Stimulated activated effector memory CD8-positive, alpha-beta T cell treated with anti-CD3 and anti-CD28 coated beads, Interleukin-12 subunit alpha, Interleukin-12 subunit beta, amount 100 ng/mL, for 72 hours (primary cell): ENCODE measurements around the gene CHMP6.
A peak's percentile ranks its signal among the peaks of the same experiment; 100 is the strongest.

Source experiments
- ATAC-seq: fragments of 150-1000 bp; cut with Tn5 transposase; 2 replicates; pipeline ENCODE4 v1.10.0; 2021
- DNase-seq, 2 donors: peaks; one replicate each; pipeline ENCODE4 v3.0.0; 2021 to 2022; ENCODE audit warnings: low spot score in 2 of 2
- H3K27ac Mint-ChIP-seq: one replicate; pipeline ENCODE4 v1.8.0; 2022; ENCODE audit warnings: mild to moderate bottlenecking, mixed read lengths
- H3K36me3 Mint-ChIP-seq: one replicate; pipeline ENCODE4 v1.8.0; 2022; ENCODE audit warnings: mild to moderate bottlenecking, mixed read lengths
- H3K4me1 Mint-ChIP-seq: one replicate; pipeline ENCODE4 v1.8.0; 2022; ENCODE audit warnings: mixed read lengths
- H3K4me3 Mint-ChIP-seq: one replicate; pipeline ENCODE4 v1.8.0; 2022; ENCODE audit warnings: mild to moderate bottlenecking, mixed read lengths
- H3K9me3 Mint-ChIP-seq: one replicate; pipeline ENCODE4 v1.8.0; 2022; ENCODE audit warnings: mixed read lengths

Gene CHMP6

GRCh38 chr17:81043725-81044427 is 52.2 kb downstream of the CHMP6 start:
- Mint-ChIP-seq H3K36me3 (no peaks in the 10 kb centered on the region), H3K27ac (no peak overlapping the region), H3K4me1 (peaks cover 4% of the 10 kb centered on the region), H3K4me3 (no peak overlapping the region), H3K9me3 (no peaks in the 10 kb centered on the region)
- no peak for DNase-seq
- ATAC-seq: no peak

GRCh38 chr17:81044428-81044763 is 52.8 kb downstream of the CHMP6 start:
- ATAC-seq (no peak), DNase-seq (no peak)
- Mint-ChIP-seq H3K4me1 (peaks cover 9% of the 10 kb centered on the region), H3K27ac (no peak overlapping the region), H3K4me3 (no peak overlapping the region), H3K36me3 (no peaks in the 10 kb centered on the region), H3K9me3 (no peaks in the 10 kb centered on the region)

DNA sequence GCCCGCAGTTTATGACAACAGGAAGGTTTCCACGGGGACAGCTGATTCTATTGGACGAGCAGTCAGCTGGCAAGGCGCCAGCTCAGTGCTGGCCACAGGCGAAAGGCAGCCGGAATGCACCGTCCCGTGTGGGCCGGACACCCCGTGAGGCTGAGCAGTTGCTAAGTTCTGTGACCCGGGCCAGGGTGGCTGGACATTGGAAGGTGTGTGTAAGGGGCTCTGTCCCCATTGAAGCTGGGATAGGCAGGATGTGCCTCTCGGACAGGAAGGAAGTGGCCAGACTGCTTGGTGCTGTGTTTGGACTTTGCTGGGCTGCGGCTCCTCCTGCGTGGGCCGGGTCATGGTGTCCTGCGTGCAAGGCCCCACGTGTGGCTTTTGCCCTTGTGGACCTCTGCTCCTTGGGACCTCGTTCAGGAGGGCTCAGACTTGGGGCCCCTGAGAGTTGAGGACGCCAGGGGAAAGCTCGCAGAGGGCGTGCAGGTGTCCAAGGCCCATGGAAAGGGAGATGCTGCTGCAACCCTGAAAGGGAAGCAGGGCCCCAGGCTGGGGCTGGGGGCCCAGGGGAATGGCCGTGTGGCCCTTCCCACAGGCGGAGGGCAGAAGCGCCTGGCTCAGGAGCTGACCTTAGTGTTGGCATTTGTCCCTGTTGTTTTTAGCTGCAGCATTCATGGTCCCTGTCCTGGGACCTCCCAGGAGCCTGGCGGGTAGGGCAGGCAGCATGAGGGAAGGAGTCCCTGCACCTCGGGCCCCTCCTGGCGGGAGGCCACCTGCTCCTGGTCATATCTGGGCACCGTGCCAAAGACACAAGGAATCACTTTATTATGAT is 53.3 kb downstream of the CHMP6 start:
- no peaks in the 10 kb centered on the region for H3K9me3 Mint-ChIP-seq
- H3K4me3 Mint-ChIP-seq: no peak overlapping the region
- ATAC-seq (no peak), DNase-seq (no peak)
- H3K4me1 Mint-ChIP-seq: peaks cover 13% of the 10 kb centered on the region
- no peak overlapping the region for H3K27ac Mint-ChIP-seq
- no peaks in the 10 kb centered on the region for H3K36me3 Mint-ChIP-seq

DNA sequence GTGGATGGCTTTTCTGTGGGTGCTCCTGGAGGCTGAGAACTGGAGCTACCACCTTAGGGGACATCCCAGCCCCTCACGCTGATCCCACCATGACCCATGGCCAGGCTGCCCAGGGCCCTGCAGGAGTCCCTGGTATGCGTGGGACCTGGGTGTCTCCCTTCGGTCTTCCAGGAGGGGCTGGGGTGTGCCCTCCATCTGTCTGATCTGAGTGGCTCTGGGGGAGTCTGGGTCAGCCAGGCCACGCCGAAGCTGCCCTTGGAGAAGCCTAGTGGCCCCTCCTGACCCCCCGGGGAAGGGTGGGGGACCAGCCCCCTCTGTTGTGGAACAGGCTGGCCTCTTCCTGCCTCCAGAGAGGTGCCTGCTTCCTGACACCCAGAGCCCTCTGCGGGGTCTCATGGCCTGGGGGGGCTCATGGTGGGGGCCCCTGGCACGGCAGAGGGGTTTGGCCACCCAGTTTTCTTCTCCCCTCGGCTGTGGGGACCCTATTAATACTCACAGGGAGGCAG is 54.0 kb downstream of the CHMP6 start:
- Mint-ChIP-seq H3K27ac (no peak overlapping the region), H3K9me3 (no peaks in the 10 kb centered on the region), H3K4me3 (no peak overlapping the region), H3K4me1 (peaks cover 13% of the 10 kb centered on the region), H3K36me3 (no peaks in the 10 kb centered on the region)
- DNase-seq (no peak), ATAC-seq (no peak)

DNA sequence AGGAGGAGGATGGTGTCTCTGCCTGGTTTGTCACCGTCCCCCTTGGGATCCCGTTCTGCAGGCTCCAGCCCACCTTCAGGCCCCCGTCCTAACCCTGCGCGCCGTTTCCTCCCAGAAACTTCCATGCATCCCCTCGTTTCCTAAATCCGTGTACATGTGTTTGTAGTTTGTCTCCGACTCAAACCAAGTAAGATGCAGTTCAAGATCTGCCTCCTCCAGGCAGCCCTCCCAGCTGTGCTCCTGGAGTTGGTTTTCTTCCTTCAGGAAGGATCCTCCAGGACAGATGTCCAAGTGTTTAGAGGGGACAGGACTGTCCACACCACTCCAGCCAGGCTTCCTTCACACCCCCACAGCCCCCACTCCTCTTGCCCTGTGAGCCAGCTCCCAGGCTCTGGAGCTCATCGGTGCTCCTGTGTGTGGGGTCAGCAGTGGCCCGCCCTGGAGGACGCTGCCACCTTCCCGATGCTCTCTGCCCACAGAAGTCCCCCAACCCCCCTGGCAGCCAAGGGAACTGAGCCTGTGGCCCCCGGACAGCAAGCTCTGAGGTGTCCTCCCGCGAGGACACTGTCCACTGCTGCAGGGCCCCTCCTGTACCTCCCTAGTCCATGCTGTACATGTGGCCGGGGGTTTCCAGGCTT is 54.6 kb downstream of the CHMP6 start:
- DNase-seq (no peak), ATAC-seq (no peak)
- Mint-ChIP-seq H3K27ac (no peak overlapping the region), H3K36me3 (no peaks in the 10 kb centered on the region), H3K9me3 (no peaks in the 10 kb centered on the region), H3K4me1 (peaks cover 13% of the 10 kb centered on the region), H3K4me3 (no peak overlapping the region)

DNA sequence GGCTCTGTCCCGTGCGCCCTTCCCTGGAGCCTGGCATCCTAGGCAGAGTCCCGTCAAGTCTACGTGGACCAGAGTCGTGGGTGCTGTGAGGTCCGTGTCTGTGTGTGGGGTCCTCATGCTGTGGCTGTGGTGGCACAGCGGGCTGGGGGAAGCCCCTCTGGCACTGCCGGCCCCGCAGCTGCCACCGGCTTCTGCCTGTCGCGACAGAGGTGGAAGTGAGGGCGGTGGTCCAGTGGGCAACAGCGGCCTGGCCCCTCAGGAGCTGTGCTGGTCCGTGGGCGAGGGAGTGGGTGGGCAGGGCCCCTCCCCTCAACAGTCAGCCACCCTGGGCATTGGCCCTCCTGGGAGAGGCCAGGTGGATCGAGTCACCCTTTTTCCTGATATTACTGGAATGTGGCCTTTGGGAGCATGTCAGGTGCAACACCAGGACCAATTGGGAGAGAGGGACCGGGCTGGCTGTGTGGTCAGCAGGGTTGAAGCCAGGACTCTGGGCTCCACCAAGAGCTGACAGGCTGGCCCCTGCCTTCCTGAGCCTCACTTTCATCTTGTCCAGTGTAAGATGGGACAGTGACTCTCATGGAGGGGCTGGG is 55.2 kb downstream of the CHMP6 start:
- no peaks in the 10 kb centered on the region for H3K9me3 Mint-ChIP-seq
- ATAC-seq (no peak), DNase-seq (no peak)
- H3K36me3 Mint-ChIP-seq: no peaks in the 10 kb centered on the region
- no peak overlapping the region for H3K27ac Mint-ChIP-seq
- peaks cover 13% of the 10 kb centered on the region for H3K4me1 Mint-ChIP-seq
- H3K4me3 Mint-ChIP-seq: no peak overlapping the region

GRCh38 chr17:81048827-81049371 is 57.3 kb downstream of the CHMP6 start:
- ATAC-seq: peak; percentile 4
- peak overlapping the region; percentile 54 for H3K4me3 Mint-ChIP-seq
- H3K27ac Mint-ChIP-seq: peak overlapping the region; percentile 88
- H3K4me1 Mint-ChIP-seq: peaks cover 13% of the 10 kb centered on the region
- H3K9me3 Mint-ChIP-seq: no peaks in the 10 kb centered on the region
- no peak for DNase-seq
- no peaks in the 10 kb centered on the region for H3K36me3 Mint-ChIP-seq

- Mint-ChIP-seq H3K9me3 (no peaks in the 10 kb centered on the region), H3K4me3 (peak overlapping the region; percentile 54), H3K36me3 (no peaks in the 10 kb centered on the region), H3K4me1 (peaks cover 13% of the 10 kb centered on the region), H3K27ac (peak overlapping the region; percentile 88)
- no peak for DNase-seq
- ATAC-seq: peak; percentile 43
Measured at GRCh38 chr17:81049372-81049911, 57.8 kb downstream of the CHMP6 start.
